ENCODE results near the gene MROH7. TPM values are rescaled to one million over a fixed set of nuclear protein-coding genes. Genes with fewer than 3 reads are reported as not detected.

MROH7 gene
- total RNA-seq, 2 donors from 2014 or later, result 0.39 to 0.86 TPM

GRCh38 chr1:54748094-54748835 lies 106.7 kb downstream of the MROH7 start:
- H3K36me3 Mint-ChIP-seq (ENCODE audit: insufficient read depth in 2 of 2), result no peaks in the 10 kb centered on the region
- H3K9me3 Mint-ChIP-seq, result no peaks in the 10 kb centered on the region
- ATAC-seq (replicated peaks in 1 of 2) (peak in 1 of 2 donors; percentile 16), DNase-seq (no peak)
- no peak overlapping the region for H3K4me3 Mint-ChIP-seq
- no peak overlapping the region for H3K27ac Mint-ChIP-seq
- no peaks in the 10 kb centered on the region for H3K4me1 Mint-ChIP-seq (ENCODE audit: low read depth)
- no peaks in the 10 kb centered on the region for H3K27me3 Mint-ChIP-seq (ENCODE audit: low read depth)

- H3K4me3 Mint-ChIP-seq, result no peak overlapping the region
These were observed 109.0 kb downstream of the MROH7 start for GRCh38 chr1:54750596-54750995.

GRCh38 chr1:54751426-54751825 lies 109.8 kb downstream of the MROH7 start:
- Mint-ChIP-seq H3K9me3 (no peaks in the 10 kb centered on the region), H3K27me3 (ENCODE audit: low read depth) (no peaks in the 10 kb centered on the region), H3K4me1 (ENCODE audit: low read depth) (no peaks in the 10 kb centered on the region), H3K36me3 (ENCODE audit: insufficient read depth in 2 of 2) (no peaks in the 10 kb centered on the region), H3K4me3 (no peak overlapping the region), H3K27ac (no peak overlapping the region)
- ATAC-seq (replicated peaks in 1 of 2) (no peak), DNase-seq (no peak)

More at GRCh38 chr1:54750596-54750995, 109.0 kb downstream of the MROH7 start:
- no peak for DNase-seq
- no peak overlapping the region for H3K27ac Mint-ChIP-seq
- no peaks in the 10 kb centered on the region for H3K4me1 Mint-ChIP-seq (ENCODE audit: low read depth)
- no peak for ATAC-seq (replicated peaks in 1 of 2)
- no peaks in the 10 kb centered on the region for H3K36me3 Mint-ChIP-seq (ENCODE audit: insufficient read depth in 2 of 2)
- no peaks in the 10 kb centered on the region for H3K27me3 Mint-ChIP-seq (ENCODE audit: low read depth)
- no peaks in the 10 kb centered on the region for H3K9me3 Mint-ChIP-seq

- Mint-ChIP-seq H3K36me3 (ENCODE audit: insufficient read depth in 2 of 2) (no peaks in the 10 kb centered on the region), H3K4me1 (ENCODE audit: low read depth) (no peaks in the 10 kb centered on the region), H3K9me3 (no peaks in the 10 kb centered on the region), H3K27me3 (ENCODE audit: low read depth) (no peaks in the 10 kb centered on the region), H3K27ac (no peak overlapping the region), H3K4me3 (no peak overlapping the region)
- ATAC-seq (replicated peaks in 1 of 2), result no peak
- DNase-seq, result no peak
These were observed 112.5 kb downstream of the MROH7 start for GRCh38 chr1:54754045-54754444.

GRCh38 chr1:54754486-54755285 lies 113.1 kb downstream of the MROH7 start:
- Mint-ChIP-seq H3K27me3 (ENCODE audit: low read depth) (no peaks in the 10 kb centered on the region), H3K27ac (no peak overlapping the region), H3K4me3 (no peak overlapping the region), H3K9me3 (no peaks in the 10 kb centered on the region), H3K36me3 (ENCODE audit: insufficient read depth in 2 of 2) (no peaks in the 10 kb centered on the region), H3K4me1 (ENCODE audit: low read depth) (no peaks in the 10 kb centered on the region)
- DNase-seq (no peak), ATAC-seq (replicated peaks in 1 of 2) (no peak)

- DNase-seq, result no peak
- Mint-ChIP-seq H3K4me3 (no peak overlapping the region), H3K27ac (no peak overlapping the region), H3K4me1 (ENCODE audit: low read depth) (peaks cover 8% of the 10 kb centered on the region), H3K9me3 (no peaks in the 10 kb centered on the region), H3K36me3 (ENCODE audit: insufficient read depth in 2 of 2) (no peaks in the 10 kb centered on the region), H3K27me3 (ENCODE audit: low read depth) (no peaks in the 10 kb centered on the region)
- ATAC-seq (replicated peaks in 1 of 2), result no peak
These were observed 116.2 kb downstream of the MROH7 start for GRCh38 chr1:54757833-54758232.

- DNase-seq (no peak), ATAC-seq (replicated peaks in 1 of 2) (no peak)
- Mint-ChIP-seq H3K4me1 (ENCODE audit: low read depth) (peaks cover 17% of the 10 kb centered on the region), H3K9me3 (no peaks in the 10 kb centered on the region), H3K4me3 (no peak overlapping the region), H3K27ac (no peak overlapping the region), H3K36me3 (ENCODE audit: insufficient read depth in 2 of 2) (no peaks in the 10 kb centered on the region), H3K27me3 (ENCODE audit: low read depth) (no peaks in the 10 kb centered on the region)
These were observed 117.2 kb downstream of the MROH7 start for GRCh38 chr1:54758678-54759348.

Other genes with a start within 250 kb of the MROH7 start
- gene SSBP3, start 235.4 kb upstream of the MROH7 start, total RNA-seq, result 10 to 100 TPM; 70.1 to 84.9 TPM
- gene ACOT11, start 93.6 kb upstream of the MROH7 start, total RNA-seq, result 1 to 10 TPM; 1.4 to 1.5 TPM
- not detected for gene FAM151A, start 18.3 kb upstream of the MROH7 start, total RNA-seq
- gene TTC4, start 74.1 kb downstream of the MROH7 start, total RNA-seq, result 10 to 100 TPM; 32.7 to 38.7 TPM
- 1 to 10 TPM; 5.5 to 7.3 TPM for gene PARS2, start 122.7 kb downstream of the MROH7 start, total RNA-seq
- 10 to 100 TPM; 13.3 to 15.3 TPM for gene TTC22, start 159.5 kb downstream of the MROH7 start, total RNA-seq
- gene DHCR24, start 245.4 kb downstream of the MROH7 start, total RNA-seq, result 10 to 100 TPM; 17.3 to 17.7 TPM